HCT116 (cell line): ENCODE results near the gene NEDD4. TPM values are rescaled to one million over a fixed set of nuclear protein-coding genes. Genes with fewer than 3 reads are reported as not detected.

ENCODE experiments used
- ATAC-seq: fragments of 200-7000 bp; cut with Tn5 transposase; 2 replicates; pipeline ENCODE4 v1.9.1; 2020; ENCODE audit warnings: mild to moderate bottlenecking, moderate library complexity
- BruUV-seq: library from RNA; stranded (reverse); fragments of 400-500 nt; replicated peaks from 2 replicates; lab custom pipeline; 2021; lab: Mats Ljungman, UMichigan
- CTCF ChIA-PET: fragments of 300-600 bp; sonication (Branson Sonifier 250); formaldehyde crosslinking; loops from one replicate; lab custom pipeline; 2021; ENCODE audit warnings: antibody characterized with exemption; lab: Charles Lee
- POLR2A ChIA-PET: fragments of 300-600, 350-600 bp; sonication (Branson Sonifier 250); formaldehyde crosslinking; loops from one replicate; lab custom pipeline; 2021; ENCODE audit warnings: antibody characterized with exemption; lab: Charles Lee
- RAD21 ChIA-PET, 2 experiments: fragments of 300-600 bp; sonication (Branson Sonifier 250); formaldehyde crosslinking; loops; one replicate each; lab custom pipeline; 2023; ENCODE audit warnings: low total read pairs in 2 of 2; ENCODE audit not compliant: uncharacterized antibody in 2 of 2, unreplicated experiment in 2 of 2, low non-redundant PET in 1 of 2; lab: Charles Lee
- DNase-seq: peaks from one replicate; pipeline ENCODE4 v3.0.0-alpha.2; 2010; ENCODE audit warnings: low read depth, low spot score
- H2AFZ ChIP-seq: fragments of 200-600 bp; shearing (Covaris generic), sonication (generic); 2 replicates; pipeline ENCODE4 v1.6.1; 2017; ENCODE audit warnings: low read depth, mixed run types, mixed read lengths, antibody characterized with exemption, low read length; ENCODE audit not compliant: poor library complexity, severe bottlenecking
- H3K27ac ChIP-seq: 2 replicates; pipeline ENCODE4 v1.5.1; 2012; ENCODE audit warnings: low read depth, low read length
- H3K27me3 ChIP-seq: fragments of 200-600 bp; sonication (generic); 2 replicates; pipeline ENCODE4 v1.6.1; 2016; ENCODE audit warnings: mixed run types, low read length, mixed read lengths; ENCODE audit not compliant: insufficient read depth
- H3K36me3 ChIP-seq, 2 experiments: fragments of 200-500 bp in 1 of 2; fragments of 200-600 bp in 1 of 2; sonication (Bioruptor generic) in 1 of 2; sonication (generic) in 1 of 2; 2 replicates each; pipeline versions ENCODE4 v1.5.1 to v1.6.1; 2014 to 2016; ENCODE audit warnings: low read length in 2 of 2, inconsistent platforms in 1 of 2, mixed read lengths in 1 of 2, mixed run types in 1 of 2; ENCODE audit not compliant: insufficient read depth in 2 of 2, control insufficient read depth in 1 of 2
- H3K4me1 ChIP-seq, 2 experiments: fragments of 200-600 bp in 1 of 2; sonication (generic) in 1 of 2; 2 replicates each; pipeline versions ENCODE4 v1.5.1 to v1.6.1; 2012 to 2017; ENCODE audit warnings: low read length in 2 of 2, inconsistent platforms in 1 of 2, mild to moderate bottlenecking in 1 of 2, mixed read lengths in 1 of 2, mixed run types in 1 of 2, moderate library complexity in 1 of 2; ENCODE audit not compliant: insufficient read depth in 2 of 2, control insufficient read depth in 1 of 2
- H3K4me2 ChIP-seq: fragments of 200-600 bp; sonication (generic); 2 replicates; pipeline ENCODE4 v1.6.1; 2017; ENCODE audit warnings: mixed run types, low read length, mixed read lengths
- H3K4me3 ChIP-seq, 2 experiments: fragments of 200-600 bp in 1 of 2; sonication (generic) in 1 of 2; replicated peaks in 1 of 2; 2 replicates each; pipeline ENCODE4 v1.5.1; 2011 to 2016; ENCODE audit warnings: low read length in 2 of 2, control low read depth in 1 of 2, low read depth in 1 of 2, mild to moderate bottlenecking in 1 of 2, mixed read lengths in 1 of 2, mixed run types in 1 of 2
- H3K79me2 ChIP-seq: fragments of 200-600 bp; sonication (generic); 2 replicates; pipeline ENCODE4 v1.6.1; 2017; ENCODE audit warnings: mild to moderate bottlenecking, mixed run types, low read length, moderate library complexity, mixed read lengths; ENCODE audit not compliant: insufficient read depth
- H3K9ac ChIP-seq: fragments of 200-600 bp; sonication (generic); 2 replicates; pipeline ENCODE4 v1.6.1; 2016; ENCODE audit warnings: low read length, mixed read lengths
- H3K9me2 ChIP-seq: fragments of 200-600 bp; sonication (generic), shearing (Covaris generic); 2 replicates; pipeline ENCODE4 v1.6.1; 2017; ENCODE audit warnings: mixed run types, mild to moderate bottlenecking, moderate library complexity; ENCODE audit not compliant: insufficient read depth
- H3K9me3 ChIP-seq, 2 experiments: fragments of 200-500 bp in 1 of 2; fragments of 200-600 bp in 1 of 2; sonication (Bioruptor generic) in 1 of 2; sonication (generic) in 1 of 2; 2 replicates each; pipeline ENCODE4 v1.6.1; 2014 to 2017; ENCODE audit warnings: low read length in 2 of 2, mixed read lengths in 2 of 2, inconsistent platforms in 1 of 2, low read depth in 1 of 2, mild to moderate bottlenecking in 1 of 2, mixed run types in 1 of 2, moderate library complexity in 1 of 2; ENCODE audit not compliant: control insufficient read depth in 1 of 2, insufficient read depth in 1 of 2
- H4K20me1 ChIP-seq: fragments of 200-600 bp; sonication (generic), shearing (Covaris generic); 2 replicates; pipeline ENCODE4 v1.6.1; 2017; ENCODE audit warnings: mixed run types, mild to moderate bottlenecking, moderate library complexity; ENCODE audit not compliant: insufficient read depth
- ATF3 ChIP-seq: IDR thresholded peaks from 2 replicates; pipeline ENCODE4 v1.6.1; 2012
- CBX3 ChIP-seq: IDR thresholded peaks from 2 replicates; pipeline ENCODE4 v1.6.1; 2012; ENCODE audit warnings: low read depth
- CEBPB ChIP-seq: IDR thresholded peaks from 2 replicates; pipeline ENCODE4 v1.6.1; 2012; ENCODE audit warnings: low read depth
- EGR1 ChIP-seq: IDR thresholded peaks from 2 replicates; pipeline ENCODE4 v1.6.1; 2012; ENCODE audit warnings: low read depth
- ELF1 ChIP-seq: IDR thresholded peaks from 2 replicates; pipeline ENCODE4 v1.6.1; 2012; ENCODE audit warnings: low read depth, borderline replicate concordance
- EZH2 ChIP-seq: fragments of 200-600 bp; sonication (generic); IDR thresholded peaks from 2 replicates; pipeline ENCODE4 v1.6.1; 2017; ENCODE audit warnings: antibody characterized with exemption, mixed run types
- EZH2phosphoT487 ChIP-seq: fragments of 200-600 bp; IDR thresholded peaks from 2 replicates; pipeline ENCODE4 v1.6.1; 2018; ENCODE audit warnings: antibody characterized with exemption, borderline replicate concordance
- FOSL1 ChIP-seq: IDR thresholded peaks from 2 replicates; pipeline ENCODE4 v1.6.1; 2012; ENCODE audit warnings: low read depth
- POLR2A ChIP-seq: IDR thresholded peaks from 2 replicates; pipeline ENCODE4 v1.7.0; 2011; ENCODE audit warnings: borderline replicate concordance; ENCODE audit not compliant: insufficient read depth, insufficient read length; ENCODE audit errors: extremely low read depth
- POLR2AphosphoS5 ChIP-seq: IDR thresholded peaks from 2 replicates; pipeline ENCODE4 v1.6.1; 2011; ENCODE audit warnings: mild to moderate bottlenecking, low read depth, low read length, moderate library complexity
- RAD21 ChIP-seq: IDR thresholded peaks from 2 replicates; pipeline ENCODE4 v1.6.1; 2012; ENCODE audit warnings: low read depth, mild to moderate bottlenecking
- SP1 ChIP-seq: IDR thresholded peaks from 2 replicates; pipeline ENCODE4 v1.6.1; 2012; ENCODE audit warnings: low read depth
- SRF ChIP-seq: IDR thresholded peaks from 2 replicates; pipeline ENCODE4 v1.6.1; 2012; ENCODE audit warnings: low read depth
- TCF7L2 ChIP-seq: IDR thresholded peaks from 2 replicates; pipeline ENCODE4 v1.7.0; 2011; ENCODE audit warnings: borderline replicate concordance, inconsistent platforms; ENCODE audit not compliant: insufficient read depth, insufficient read length; ENCODE audit errors: extremely low read depth
- ZNF274 ChIP-seq: fragments of 200-500 bp; sonication (Bioruptor generic); IDR thresholded peaks from 2 replicates; pipeline ENCODE4 v1.6.1; 2014; ENCODE audit warnings: mild to moderate bottlenecking, low read depth, low read length, inconsistent platforms
- intact Hi-C: fragments of 100-400 bp; cut with micrococcal nuclease; formaldehyde crosslinking; loops from 2 replicates; pipeline ENCODE4 v1.10.0; 2022
- total RNA-seq: library from RNA; stranded (reverse); gene quantifications from one replicate; pipeline ENCODE4 v1.2.1, GENCODE V29; 2021; ENCODE audit not compliant: unreplicated experiment
- TF ChIP-seq, protein P1 (sequence below): IDR thresholded peaks from 2 replicates; pipeline ENCODE4 v1.6.1; 2012
- TF ChIP-seq, protein P2 (sequence below), 3 experiments: fragments of 200-600 bp in 1 of 3; sonication (generic) in 1 of 3; IDR thresholded peaks in 2 of 3; conservative IDR thresholded peaks in 1 of 3; 2 replicates each; pipeline ENCODE4 v1.5.1; 2012 to 2017; ENCODE audit warnings: low read depth in 2 of 3, low read length in 2 of 3, antibody characterized with exemption in 1 of 3, borderline replicate concordance in 1 of 3, control low read depth in 1 of 3, mild to moderate bottlenecking in 1 of 3, mixed read lengths in 1 of 3, mixed run types in 1 of 3, moderate library complexity in 1 of 3; ENCODE audit not compliant: insufficient read depth in 1 of 3

NEDD4 gene
- total RNA-seq, 1 experiment from 2014 or later, result 13.7 TPM

GRCh38 chr15:55834331-55834730 is 159.1 kb downstream of the NEDD4 start:
- Histone ChIP-seq H3K4me1 (no peaks in the 10 kb centered on the region), H3K9ac (no peak overlapping the region), H3K9me2 (no peaks in the 10 kb centered on the region), H3K79me2 (no peaks in the 10 kb centered on the region), H3K36me3 (no peaks in the 10 kb centered on the region), H3K4me2 (no peak overlapping the region), H3K27me3 (no peaks in the 10 kb centered on the region), H3K27ac (no peak overlapping the region), H4K20me1 (no peaks in the 10 kb centered on the region), H3K4me3 (no peak overlapping the region), H2AFZ (no peak overlapping the region), H3K9me3 (no peaks in the 10 kb centered on the region)
- no peak for DNase-seq
- CTCF ChIA-PET, result interaction anchor here (1.0 kb wide), 2 partner anchors 12 kb away, joined by 3 to 4 read pairs; no protein-coding TSS in a partner anchor
- BruUV-seq, result no TSS peak
- POLR2A ChIA-PET, result no interaction called here
- no peak for TF ChIP-seq EZH2phosphoT487
- no peak for ATAC-seq
- RAD21 ChIA-PET, result no interaction called here
- intact Hi-C loops, result no loop called here

GRCh38 chr15:55829826-55830225 is 163.6 kb downstream of the NEDD4 start:
- H3K9me3 ChIP-seq, result no peaks in the 10 kb centered on the region
- no peak overlapping the region for H3K9ac ChIP-seq
- POLR2A ChIA-PET, result no interaction called here
- ATAC-seq (no peak), DNase-seq (no peak)
- H3K36me3 ChIP-seq, result no peaks in the 10 kb centered on the region
- no peak overlapping the region for H2AFZ ChIP-seq
- intact Hi-C loops, result no loop called here
- CTCF ChIA-PET, result no interaction called here
- no TSS peak for BruUV-seq
- H3K27ac ChIP-seq, result no peak overlapping the region
- H3K4me3 ChIP-seq, result no peak overlapping the region
- H3K9me2 ChIP-seq, result no peaks in the 10 kb centered on the region
- no peaks in the 10 kb centered on the region for H3K4me1 ChIP-seq
- H3K4me2 ChIP-seq, result no peak overlapping the region
- H3K79me2 ChIP-seq, result no peaks in the 10 kb centered on the region
- no peaks in the 10 kb centered on the region for H4K20me1 ChIP-seq
- no peaks in the 10 kb centered on the region for H3K27me3 ChIP-seq
- TF ChIP-seq ELF1 (no peak), RAD21 (no peak), CEBPB (no peak), SP1 (no peak), TCF7L2 (no peak), SRF (no peak), POLR2AphosphoS5 (no peak), POLR2A (no peak), FOSL1 (no peak), EZH2phosphoT487 (no peak), EGR1 (no peak), CBX3 (no peak), EZH2 (no peak), ZNF274 (no peak), ATF3 (no peak)
- TF ChIP-seq, protein P1, sequence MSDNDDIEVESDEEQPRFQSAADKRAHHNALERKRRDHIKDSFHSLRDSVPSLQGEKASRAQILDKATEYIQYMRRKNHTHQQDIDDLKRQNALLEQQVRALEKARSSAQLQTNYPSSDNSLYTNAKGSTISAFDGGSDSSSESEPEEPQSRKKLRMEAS, result no peak
- TF ChIP-seq, protein P2, sequence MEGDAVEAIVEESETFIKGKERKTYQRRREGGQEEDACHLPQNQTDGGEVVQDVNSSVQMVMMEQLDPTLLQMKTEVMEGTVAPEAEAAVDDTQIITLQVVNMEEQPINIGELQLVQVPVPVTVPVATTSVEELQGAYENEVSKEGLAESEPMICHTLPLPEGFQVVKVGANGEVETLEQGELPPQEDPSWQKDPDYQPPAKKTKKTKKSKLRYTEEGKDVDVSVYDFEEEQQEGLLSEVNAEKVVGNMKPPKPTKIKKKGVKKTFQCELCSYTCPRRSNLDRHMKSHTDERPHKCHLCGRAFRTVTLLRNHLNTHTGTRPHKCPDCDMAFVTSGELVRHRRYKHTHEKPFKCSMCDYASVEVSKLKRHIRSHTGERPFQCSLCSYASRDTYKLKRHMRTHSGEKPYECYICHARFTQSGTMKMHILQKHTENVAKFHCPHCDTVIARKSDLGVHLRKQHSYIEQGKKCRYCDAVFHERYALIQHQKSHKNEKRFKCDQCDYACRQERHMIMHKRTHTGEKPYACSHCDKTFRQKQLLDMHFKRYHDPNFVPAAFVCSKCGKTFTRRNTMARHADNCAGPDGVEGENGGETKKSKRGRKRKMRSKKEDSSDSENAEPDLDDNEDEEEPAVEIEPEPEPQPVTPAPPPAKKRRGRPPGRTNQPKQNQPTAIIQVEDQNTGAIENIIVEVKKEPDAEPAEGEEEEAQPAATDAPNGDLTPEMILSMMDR (IDR thresholded peaks at IDR 0.05 in 2 of 3, conservative IDR thresholded peaks at IDR 0.05 in 1 of 3; ENCODE audit: borderline replicate concordance in 1 of 3, insufficient read depth in 1 of 3, low read depth in 2 of 3, low read length in 2 of 3), result no peak
- TF ChIP-seq, all 23 proteins: peak for 0
- RAD21 ChIA-PET, result no interaction called here
